ENCODE measurements around the gene TIMM17A. TPM values are rescaled to one million over a fixed set of nuclear protein-coding genes. Genes with fewer than 3 reads are reported as not detected.

TIMM17A gene
- total and polyA plus RNA-seq, 2 of the 4 experiments (the other 2 are of a cell fraction) = 80.4 to 87.3 TPM

- peak within 1 kb of the TSS; percentile 79 for H2BK120ac ChIP-seq (ENCODE audit: low read depth, low read length)
- H3K18ac ChIP-seq (ENCODE audit: low read depth, low read length) = peak within 1 kb of the TSS; percentile 91; the same call in 1 of the 2 replicates
- WGBS, 2 experiments (ENCODE audit: extremely low coverage in 2 of 2, insufficient read length in 1 of 2) = 0% methylated on average over 51 of the region's 80 CpGs; no CpG with 5 or more reads in 1 of the 2 experiments
- peak within 1 kb of the TSS; percentile 98 for H3K14ac ChIP-seq (replicated peaks; ENCODE audit: low read depth, low read length)
- peaks cover 12% of the 10 kb centered on the region; the same call in 1 of the 2 replicates for H3K9me1 ChIP-seq (ENCODE audit: insufficient read depth, low read length)
- peak within 1 kb of the TSS; percentile 54; the same call in 1 of the 3 replicates for H2BK15ac ChIP-seq (ENCODE audit: low read depth, low read length)
- peak within 1 kb of the TSS; percentile 99 for H3K9ac ChIP-seq (ENCODE audit: low read depth, low read length)
- in situ Hi-C loops (cut with MboI; ENCODE audit: low sequenced_read_pairs) (no loop called here), intact Hi-C loops (cut with micrococcal nuclease) (no loop called here), dilution Hi-C loops (cut with HindIII; ENCODE audit: low sequenced_read_pairs, unreplicated experiment) (no loop called here)
- H3K4me3 ChIP-seq (ENCODE audit: insufficient read depth, low read depth, low read length) = peak within 1 kb of the TSS; percentile 98
- TF ChIP-seq POLR2A (IDR thresholded peaks at IDR 0.05; ENCODE audit: low read depth, low read length) (peak; percentile 85), CTCF (conservative IDR thresholded peaks at IDR 0.05; ENCODE audit: low read depth, low read length) (peak; percentile 14; the same call in 1 of the 2 replicates), MAFK (IDR thresholded peaks at IDR 0.05; ENCODE audit: low read depth, low read length) (no peak), MXI1 (IDR thresholded peaks at IDR 0.05; ENCODE audit: borderline replicate concordance, low read depth, low read length) (0 out of 2 replicates have a peak, but pooled peaks have one; percentile 25)
- H2BK5ac ChIP-seq (ENCODE audit: low read depth, low read length, poor library complexity, severe bottlenecking) = peak within 1 kb of the TSS; percentile 89
- H2AFZ ChIP-seq (replicated peaks; ENCODE audit: low read length, poor library complexity) = peak within 1 kb of the TSS; percentile 100
- peak within 1 kb of the TSS; percentile 88 for H3K27ac ChIP-seq (ENCODE audit: insufficient read depth, low read length)
- H2BK20ac ChIP-seq (ENCODE audit: low read depth, low read length) = no peak within 1 kb of the TSS
- H3K36me3 ChIP-seq (ENCODE audit: control insufficient read depth, insufficient read depth, low read length) = no peaks in the 10 kb centered on the region
- H3K79me1 ChIP-seq (ENCODE audit: low read depth in 1 of 2, low read length in 2 of 2) = peaks cover 12 to 51% of the 10 kb centered on the region in 2 experiments; a peak in 2 of 4 replicates
- H3K56ac ChIP-seq (ENCODE audit: extremely low read depth, insufficient read depth, low read length) = peak within 1 kb of the TSS; percentile 89
- no peaks in the 10 kb centered on the region; the same call in none of the 2 replicates for H4K20me1 ChIP-seq (ENCODE audit: insufficient read depth, low read length)
- CTCF ChIA-PET = interaction anchor here (1.5 kb wide), 1 partner anchor 87 kb away, joined by 6 read pairs; no protein-coding TSS in a partner anchor
- H4K5ac ChIP-seq (ENCODE audit: low read depth, low read length) = peak within 1 kb of the TSS; percentile 95
- peak within 1 kb of the TSS; percentile 98 for H3K4me2 ChIP-seq (ENCODE audit: low read depth, low read length)
- peaks cover 2% of the 10 kb centered on the region for H3K4me1 ChIP-seq (ENCODE audit: control insufficient read depth, insufficient read depth, low read length)
- POLR2A ChIA-PET (ENCODE audit: unreplicated experiment) = no interaction called here
- peak; percentile 70 for DNase-seq
- no TSS peak for BruUV-seq (replicated peaks)
- peak within 1 kb of the TSS; percentile 95 for H3K4ac ChIP-seq (ENCODE audit: low read depth, low read length)
- H3K27me3 ChIP-seq (ENCODE audit: control insufficient read depth, insufficient read depth, low read length) = no peaks in the 10 kb centered on the region
- peak; percentile 79 for ATAC-seq (ENCODE audit: low read depth)
- H4K8ac ChIP-seq (ENCODE audit: low read depth in 2 of 2, low read length in 2 of 2) = peak within 1 kb of the TSS; percentile 10 to 94
- H2AK9ac ChIP-seq (replicated peaks; ENCODE audit: low read depth, low read length, poor library complexity) = peak within 1 kb of the TSS; percentile 91
- H4K91ac ChIP-seq (ENCODE audit: insufficient read depth, low read depth, low read length) = peak within 1 kb of the TSS; percentile 77
- no peaks in the 10 kb centered on the region for H3K9me3 ChIP-seq (ENCODE audit: control insufficient read depth, insufficient read depth, low read length)
- H2AK5ac ChIP-seq (ENCODE audit: low read depth, low read length) = peak within 1 kb of the TSS; percentile 83
- H3K23ac ChIP-seq (ENCODE audit: low read depth, low read length) = peak within 1 kb of the TSS; percentile 97
Observed at GRCh38 chr1:201982623-201983379, 27.5 kb downstream of the TIMM17A start, which contains the start of gene RNPEP. Gene RNPEP (plus strand): TSS chr1:201982648. CDS start chr1:201982667, 19 bp downstream.

All from IMR-90 (cell line).